Neutrophil (primary cell): ENCODE results near the gene LGALS7.
"Not testable (repeated sequence)": the region's sequence is repeated elsewhere in the genome, so short reads cannot be mapped to it uniquely, and the experiment has no call there.

Source experiments
- H3K27ac ChIP-seq: fragments of 200-600 bp; sonication (generic); 2 replicates; pipeline ENCODE4 v1.5.1; 2016; ENCODE audit warnings: mild to moderate bottlenecking, moderate library complexity
- H3K27me3 ChIP-seq: fragments of 200-600 bp; sonication (generic); 2 replicates; pipeline ENCODE4 v1.6.0; 2016; ENCODE audit warnings: mild to moderate bottlenecking
- H3K36me3 ChIP-seq: fragments of 200-600 bp; sonication (generic); 2 replicates; pipeline ENCODE4 v1.5.1; 2017
- H3K4me1 ChIP-seq, 2 experiments: fragments of 200-600 bp in 1 of 2; sonication (generic) in 1 of 2; 1 replicate in 1 of 2; 2 replicates in 1 of 2; pipeline versions ENCODE4 v1.5.1 to v1.6.1; 2013 to 2016; ENCODE audit warnings: low read depth in 1 of 2, low read length in 1 of 2, mild to moderate bottlenecking in 1 of 2, moderate library complexity in 1 of 2; ENCODE audit not compliant: control insufficient read depth in 1 of 2, insufficient read depth in 1 of 2
- H3K4me3 ChIP-seq, 2 experiments: fragments of 200-600 bp in 1 of 2; sonication (generic) in 1 of 2; 1 replicate in 1 of 2; 2 replicates in 1 of 2; pipeline ENCODE4 v1.5.1; 2013 to 2016; ENCODE audit warnings: low read depth in 1 of 2, low read length in 1 of 2, mild to moderate bottlenecking in 1 of 2, moderate library complexity in 1 of 2
- H3K9me3 ChIP-seq: fragments of 200-600 bp; sonication (generic); 2 replicates; pipeline ENCODE4 v1.5.1; 2016
- TF ChIP-seq, protein P1 (sequence below): fragments of 200-600 bp; sonication (generic); IDR thresholded peaks from 2 replicates; pipeline ENCODE4 v1.5.1; 2016; ENCODE audit warnings: antibody characterized with exemption

Gene LGALS7

DNA sequence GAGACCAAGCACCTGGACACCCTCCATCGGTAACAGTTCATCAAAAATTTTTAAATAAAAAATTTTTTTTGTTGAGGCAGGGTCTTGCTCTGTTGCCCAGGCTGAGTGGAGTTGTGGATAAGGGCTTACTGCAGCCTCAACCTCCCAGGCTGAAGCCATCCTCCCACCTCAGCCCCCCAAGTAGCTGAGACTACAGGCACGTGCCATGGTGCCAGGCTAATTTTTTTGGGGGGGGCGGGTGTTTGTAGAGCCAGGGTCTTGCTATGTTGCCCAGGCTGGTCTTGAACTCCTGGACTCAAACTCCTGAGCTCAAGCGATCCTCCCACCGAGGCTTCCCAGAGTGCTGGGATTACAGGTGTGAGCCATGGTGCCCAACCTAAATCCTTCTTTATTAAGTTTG is 20.4 kb upstream of the LGALS7 start:
- H3K9me3 ChIP-seq = no peaks in the 10 kb centered on the region
- H3K27me3 ChIP-seq = peaks cover 23% of the 10 kb centered on the region
- H3K27ac ChIP-seq = no peak overlapping the region
- H3K4me3 ChIP-seq = no peak overlapping the region
- peaks cover 6% of the 10 kb centered on the region in 2 experiments for H3K4me1 ChIP-seq
- no peaks in the 10 kb centered on the region for H3K36me3 ChIP-seq
- TF ChIP-seq, protein P1, sequence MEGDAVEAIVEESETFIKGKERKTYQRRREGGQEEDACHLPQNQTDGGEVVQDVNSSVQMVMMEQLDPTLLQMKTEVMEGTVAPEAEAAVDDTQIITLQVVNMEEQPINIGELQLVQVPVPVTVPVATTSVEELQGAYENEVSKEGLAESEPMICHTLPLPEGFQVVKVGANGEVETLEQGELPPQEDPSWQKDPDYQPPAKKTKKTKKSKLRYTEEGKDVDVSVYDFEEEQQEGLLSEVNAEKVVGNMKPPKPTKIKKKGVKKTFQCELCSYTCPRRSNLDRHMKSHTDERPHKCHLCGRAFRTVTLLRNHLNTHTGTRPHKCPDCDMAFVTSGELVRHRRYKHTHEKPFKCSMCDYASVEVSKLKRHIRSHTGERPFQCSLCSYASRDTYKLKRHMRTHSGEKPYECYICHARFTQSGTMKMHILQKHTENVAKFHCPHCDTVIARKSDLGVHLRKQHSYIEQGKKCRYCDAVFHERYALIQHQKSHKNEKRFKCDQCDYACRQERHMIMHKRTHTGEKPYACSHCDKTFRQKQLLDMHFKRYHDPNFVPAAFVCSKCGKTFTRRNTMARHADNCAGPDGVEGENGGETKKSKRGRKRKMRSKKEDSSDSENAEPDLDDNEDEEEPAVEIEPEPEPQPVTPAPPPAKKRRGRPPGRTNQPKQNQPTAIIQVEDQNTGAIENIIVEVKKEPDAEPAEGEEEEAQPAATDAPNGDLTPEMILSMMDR = no peak

DNA sequence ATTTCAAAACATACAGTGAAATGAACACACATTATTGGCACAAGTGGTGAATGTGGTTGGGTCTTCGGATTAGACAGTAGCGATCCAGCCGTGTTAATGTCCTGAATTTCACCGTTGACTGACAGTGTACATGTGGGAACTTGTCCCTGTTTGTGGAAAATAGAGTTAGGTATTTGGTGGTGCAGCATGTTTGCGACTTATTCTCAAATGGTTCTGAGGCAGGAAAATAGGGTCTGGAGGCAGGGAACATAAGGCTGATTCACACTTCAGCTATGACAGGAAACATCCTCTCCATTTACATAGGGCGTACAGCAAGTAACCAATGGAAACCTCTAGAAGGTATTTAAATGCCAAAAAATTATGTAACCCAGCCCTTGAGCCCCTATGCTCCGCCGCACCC is 19.9 kb upstream of the LGALS7 start:
- TF ChIP-seq, protein P1 = no peak
- H3K4me3 ChIP-seq = no peak overlapping the region
- no peak overlapping the region for H3K27ac ChIP-seq
- no peaks in the 10 kb centered on the region for H3K9me3 ChIP-seq
- H3K27me3 ChIP-seq = peaks cover 23% of the 10 kb centered on the region
- H3K36me3 ChIP-seq = no peaks in the 10 kb centered on the region
- peaks cover 6% of the 10 kb centered on the region in 2 experiments for H3K4me1 ChIP-seq

DNA sequence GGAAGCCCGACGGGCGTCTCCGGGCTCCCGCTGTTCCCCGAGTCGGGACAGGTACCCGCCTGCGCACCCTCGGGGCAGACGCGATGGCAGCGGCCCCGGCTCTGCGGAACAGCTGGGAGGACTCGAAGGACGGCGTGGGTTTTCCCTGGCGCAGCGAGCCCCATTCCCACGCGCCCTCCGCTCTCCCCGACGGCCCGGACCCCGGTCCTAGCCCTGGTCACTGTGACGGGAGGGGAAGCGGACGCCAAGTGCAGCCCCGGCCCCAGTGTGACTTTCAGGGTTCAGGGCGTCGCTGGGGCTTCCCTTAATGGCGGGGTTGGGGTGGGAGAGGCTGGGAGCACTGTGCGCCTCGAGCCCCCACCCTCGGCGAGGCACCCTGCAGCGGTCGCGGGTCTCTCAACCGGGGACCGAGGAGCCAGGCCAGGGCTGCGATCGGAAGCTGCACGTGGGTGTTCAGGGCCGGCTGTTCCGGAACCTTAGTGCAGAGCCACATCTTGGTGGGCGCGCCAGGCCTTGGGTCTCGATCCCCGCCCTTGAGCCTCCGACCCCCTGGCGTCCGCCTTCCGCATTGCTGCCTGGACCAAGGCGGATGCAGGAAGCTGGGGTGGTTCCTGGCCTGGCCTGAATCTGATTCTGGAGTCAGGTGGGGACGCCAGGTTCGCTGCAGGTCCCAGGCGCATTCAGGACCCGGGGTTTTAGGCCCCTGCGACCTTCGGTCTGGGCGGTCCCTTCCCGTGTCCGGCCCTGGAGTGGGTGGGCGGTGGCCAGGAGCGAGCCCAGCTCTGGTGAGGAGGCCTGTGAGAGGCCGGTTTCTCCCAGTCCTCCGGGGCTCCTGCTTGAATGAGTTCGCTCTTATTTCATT is 19.2 kb upstream of the LGALS7 start:
- TF ChIP-seq, protein P1 = no peak
- Histone ChIP-seq H3K4me3 (peak overlapping the region; percentile 20 to 35), H3K27ac (no peak overlapping the region), H3K36me3 (no peaks in the 10 kb centered on the region), H3K4me1 (peaks cover 6% of the 10 kb centered on the region in 2 experiments), H3K9me3 (no peaks in the 10 kb centered on the region), H3K27me3 (peaks cover 23% of the 10 kb centered on the region)

DNA sequence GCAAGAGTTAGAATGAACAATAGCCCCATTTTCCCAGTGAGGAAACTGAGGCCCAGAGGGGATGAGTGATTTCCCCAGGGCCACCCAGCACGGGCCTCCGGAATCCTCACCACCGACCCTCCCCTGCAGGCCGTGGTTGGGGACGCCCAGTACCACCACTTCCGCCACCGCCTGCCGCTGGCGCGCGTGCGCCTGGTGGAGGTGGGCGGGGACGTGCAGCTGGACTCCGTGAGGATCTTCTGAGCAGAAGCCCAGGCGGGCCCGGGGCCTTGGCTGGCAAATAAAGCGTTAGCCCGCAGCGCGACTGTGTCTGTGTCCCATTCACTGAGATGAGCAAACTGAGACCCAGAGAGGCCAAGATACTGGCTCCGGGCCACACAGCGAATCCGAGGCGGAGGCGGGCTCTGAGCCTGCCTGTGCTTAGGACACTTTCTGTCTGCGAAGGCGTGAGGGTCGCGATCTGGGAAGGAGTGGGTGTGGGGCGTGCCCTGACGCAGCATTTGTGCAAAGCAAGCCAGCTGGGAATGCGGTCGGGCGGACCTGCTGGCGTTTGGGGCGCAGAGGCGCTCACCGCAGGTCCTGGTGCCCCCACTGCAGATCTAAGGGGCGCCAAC is 18.2 kb upstream of the LGALS7 start:
- H3K27ac ChIP-seq, H3K4me1 ChIP-seq, H3K9me3 ChIP-seq, H3K36me3 ChIP-seq: not testable (repeated sequence)
- Histone ChIP-seq H3K4me3 (peak overlapping the region in 1 of 2 experiments; percentile 23), H3K27me3 (peaks cover 23% of the 10 kb centered on the region)

DNA sequence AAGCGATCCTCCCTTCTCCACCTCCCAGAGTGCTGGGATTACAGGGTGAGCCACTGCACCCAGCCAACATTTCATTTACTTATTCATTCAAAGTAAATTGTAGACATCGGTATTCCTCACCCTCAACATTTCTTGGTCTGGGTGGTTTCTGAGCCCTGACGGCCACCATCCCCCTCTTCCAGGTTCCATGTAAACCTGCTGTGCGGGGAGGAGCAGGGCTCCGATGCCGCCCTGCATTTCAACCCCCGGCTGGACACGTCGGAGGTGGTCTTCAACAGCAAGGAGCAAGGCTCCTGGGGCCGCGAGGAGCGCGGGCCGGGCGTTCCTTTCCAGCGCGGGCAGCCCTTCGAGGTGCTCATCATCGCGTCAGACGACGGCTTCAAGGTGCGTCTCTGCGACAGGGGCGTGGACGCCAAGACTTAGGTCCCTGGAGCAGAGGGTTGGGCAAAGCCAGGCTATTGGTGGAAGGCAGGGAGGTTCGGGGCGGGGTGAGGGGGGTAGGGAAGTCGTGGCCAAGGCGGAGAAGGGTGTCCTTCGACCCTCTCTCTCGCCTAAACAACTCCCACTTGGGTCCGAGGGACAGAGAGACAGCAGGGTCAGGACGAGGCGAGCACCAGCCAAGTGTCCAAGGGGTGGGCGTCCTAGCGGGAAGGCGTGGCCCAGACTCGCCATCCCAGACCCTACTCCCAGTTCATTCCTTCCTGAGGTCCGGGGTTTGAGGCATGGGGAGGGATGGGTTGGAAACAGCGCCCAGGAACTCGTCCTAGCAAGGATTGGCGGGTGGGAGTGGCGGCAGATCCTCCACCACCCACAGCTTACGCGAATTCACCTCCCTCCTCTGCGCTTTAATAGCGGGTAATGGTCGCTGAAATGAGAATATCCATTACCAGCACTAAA is 17.4 kb upstream of the LGALS7 start:
- Histone ChIP-seq H3K27me3 (peaks cover 23% of the 10 kb centered on the region), H3K4me3 (peak overlapping the region in 1 of 2 experiments; percentile 23)
- H3K27ac ChIP-seq, H3K36me3 ChIP-seq, H3K4me1 ChIP-seq, H3K9me3 ChIP-seq: not testable (repeated sequence)

DNA sequence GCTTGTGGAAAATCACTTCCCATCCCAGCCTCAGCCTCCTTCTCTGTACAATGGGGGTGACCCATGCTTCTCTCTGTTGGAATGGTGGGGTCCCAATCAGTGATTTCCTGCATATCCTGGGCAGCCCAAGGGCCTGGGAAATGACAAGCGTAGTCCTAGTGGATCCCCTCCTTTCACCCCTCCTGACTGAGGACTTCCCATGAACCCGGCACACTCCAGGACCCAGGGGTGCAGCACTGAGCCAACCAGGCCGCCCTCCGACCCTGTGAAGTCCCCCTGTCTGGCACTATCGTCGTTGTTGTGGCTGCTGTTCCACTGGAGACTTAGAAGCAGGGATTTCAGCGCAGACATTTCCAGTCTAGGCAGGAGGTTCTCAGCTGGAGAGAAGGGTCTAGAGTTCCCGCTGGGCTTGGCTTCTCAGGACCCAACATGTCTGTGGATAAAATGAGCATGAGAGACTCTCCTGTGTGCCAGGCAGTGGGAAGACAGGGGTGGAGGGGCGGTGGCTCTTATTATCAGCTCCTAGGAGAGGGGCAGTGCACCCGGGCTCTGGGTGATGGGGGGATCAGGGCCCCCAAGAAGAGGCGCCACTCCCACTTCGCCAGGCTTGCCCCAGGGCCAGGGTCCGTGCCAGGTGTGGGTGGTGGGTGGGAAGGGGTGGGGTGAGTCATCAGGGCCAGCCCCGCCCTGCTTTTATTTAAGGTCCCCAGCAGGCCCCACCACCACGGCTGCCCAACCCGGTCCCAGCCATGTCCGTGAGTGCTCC is 15.3 kb upstream of the LGALS7 start, which contains the start of gene LGALS7B:
Gene LGALS7B (plus strand): TSS at position 723 of the 766 bp plus-strand sequence. CDS start 27 bp downstream, at position 750.
- Histone ChIP-seq H3K36me3 (no peaks in the 10 kb centered on the region), H3K4me3 (no peak within 1 kb of the TSS), H3K27me3 (peaks cover 16% of the 10 kb centered on the region), H3K4me1 (peaks cover 6% of the 10 kb centered on the region in 2 experiments), H3K9me3 (no peaks in the 10 kb centered on the region), H3K27ac (no peak within 1 kb of the TSS)
- TF ChIP-seq, protein P1 = no peak
